ENCODE results near the gene ALPL. TPM values are rescaled to one million over a fixed set of nuclear protein-coding genes. Genes with fewer than 3 reads are reported as not detected.

Gene ALPL
- total and polyA plus RNA-seq, 9 of the 15 experiments (the other 6 are each of a cell fraction or from before 2014, with no cell fraction given): 0.04 to 0.38 (median 0.18) TPM; not detected in 4

GRCh38 chr1:21532496-21532895 lies 23.3 kb downstream of the ALPL start:
- intact Hi-C loops (cut with micrococcal nuclease): no loop called here
- H3K79me2 ChIP-seq (ENCODE audit: control insufficient read depth, insufficient read depth, low read length): no peaks in the 10 kb centered on the region
- H3K36me3 ChIP-seq (ENCODE audit: control insufficient read depth, insufficient read depth, low read length): no peaks in the 10 kb centered on the region
- TF ChIP-seq SP1 (CRISPR knock-in tag; IDR thresholded peaks at IDR 0.05): no peak
- no peak for TF ChIP-seq MYBL2 (IDR thresholded peaks at IDR 0.05; ENCODE audit: low read depth)
- 0 out of 2 replicates have a peak, but pooled peaks have one; percentile 34 for TF ChIP-seq MYBL2 (CRISPR knock-in tag; IDR thresholded peaks at IDR 0.05; ENCODE audit: borderline replicate concordance)
- no peaks in the 10 kb centered on the region for H3K9me1 ChIP-seq (ENCODE audit: control insufficient read depth, insufficient read depth, low read length)
- H3K9ac ChIP-seq (ENCODE audit: insufficient read depth in 1 of 2, low read depth in 2 of 2, low read length in 2 of 2): no peak overlapping the region
- H3K4me3 ChIP-seq: no peak overlapping the region
- FAIRE-seq (no peak), DNase-seq (ENCODE audit: extremely low read depth in 1 of 4, low spot score in 3 of 4) (no peak), ATAC-seq (no peak)
- peaks cover 0 to 5% of the 10 kb centered on the region in 2 experiments; a peak in 3 of 5 replicates for H3K4me1 ChIP-seq (replicated peaks in 1 of 2; ENCODE audit: control insufficient read depth in 2 of 2, insufficient read depth in 2 of 2, low read length in 2 of 2)
- H3K27ac ChIP-seq (ENCODE audit: extremely low read depth, low read depth, low read length): no peak overlapping the region
- ChIA-PET CTCF (ENCODE audit: low intra/inter-chr PET ratio) (no interaction called here), POLR2A (interaction anchor here (0.6 to 1.6 kb wide), 8 partner anchors 8 to 181 kb away, joined by 3 to 4 read pairs (median 3); no protein-coding TSS in a partner anchor)
- 0 out of 2 replicates have a peak, but pooled peaks cover 5% of the 10 kb centered on the region for H4K20me1 ChIP-seq (replicated peaks; ENCODE audit: control insufficient read depth, insufficient read depth, low read length)
- H2AFZ ChIP-seq (ENCODE audit: low read depth, low read length): no peak overlapping the region
- H3K4me2 ChIP-seq (ENCODE audit: insufficient read depth, low read length): no peak overlapping the region
- no TSS peak for BruUV-seq (replicated peaks)
- in situ Hi-C loops (cut with MboI): no loop called here
- 6% methylated on average over 3 of the region's 3 CpGs for WGBS (ENCODE audit: insufficient coverage, low coverage, missing lambda C conversion rate)
- peaks cover 35 to 41% of the 10 kb centered on the region in 2 experiments for H3K27me3 ChIP-seq (ENCODE audit: control insufficient read depth in 2 of 2, insufficient read depth in 2 of 2, low read length in 2 of 2)
- no peaks in the 10 kb centered on the region for H3K9me3 ChIP-seq (replicated peaks; ENCODE audit: control insufficient read depth, insufficient read depth, low read depth, low read length)

DNA sequence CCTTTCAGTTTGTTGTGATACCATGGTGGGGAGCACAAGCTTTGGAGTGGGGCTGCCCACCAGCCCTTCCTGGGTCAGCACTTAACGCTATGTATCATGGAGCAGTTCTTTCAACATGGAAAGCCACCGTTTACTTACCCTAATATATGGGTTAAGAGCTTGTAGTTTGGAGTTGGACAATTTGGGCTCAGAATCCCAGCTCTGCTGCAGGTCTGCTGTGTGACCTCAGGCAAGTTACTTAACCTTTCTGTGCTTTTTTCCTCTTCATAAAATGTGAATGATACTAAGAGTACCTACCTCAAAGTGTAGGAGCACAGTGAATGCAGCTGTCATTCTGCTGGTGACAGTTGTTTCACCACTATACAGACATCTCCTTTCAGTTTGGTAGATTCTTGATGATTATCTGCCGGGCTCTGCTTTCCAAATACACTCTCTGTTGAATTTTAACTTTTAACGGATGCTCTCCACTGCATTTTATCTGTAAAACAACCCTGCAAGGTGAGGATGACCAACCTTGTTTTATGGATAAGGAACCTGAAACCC lies 23.8 kb downstream of the ALPL start:
- intact Hi-C loops (cut with micrococcal nuclease): no loop called here
- no peak overlapping the region for H2AFZ ChIP-seq (ENCODE audit: low read depth, low read length)
- 0 out of 2 replicates have a peak, but pooled peaks cover 5% of the 10 kb centered on the region for H4K20me1 ChIP-seq (replicated peaks; ENCODE audit: control insufficient read depth, insufficient read depth, low read length)
- ChIA-PET POLR2A (interaction anchor here (0.7 to 1.6 kb wide), 7 partner anchors 8 to 33 kb away, joined by 3 to 4 read pairs (median 3); no protein-coding TSS in a partner anchor), CTCF (ENCODE audit: low intra/inter-chr PET ratio) (interaction anchor here (0.6 to 2.3 kb wide), 2 partner anchors 126 to 162 kb away, joined by 3 to 28 read pairs; no protein-coding TSS in a partner anchor)
- WGBS (ENCODE audit: insufficient coverage, low coverage, missing lambda C conversion rate): 17% methylated on average over 4 of the region's 4 CpGs
- ATAC-seq (no peak), DNase-seq (ENCODE audit: extremely low read depth in 1 of 4, low spot score in 3 of 4) (no peak), FAIRE-seq (no peak)
- H3K9ac ChIP-seq (ENCODE audit: insufficient read depth in 1 of 2, low read depth in 2 of 2, low read length in 2 of 2): no peak overlapping the region
- H3K9me1 ChIP-seq (ENCODE audit: control insufficient read depth, insufficient read depth, low read length): no peaks in the 10 kb centered on the region
- in situ Hi-C loops (cut with MboI): no loop called here
- no TSS peak for BruUV-seq (replicated peaks)
- no peak overlapping the region for H3K4me3 ChIP-seq
- H3K9me3 ChIP-seq (replicated peaks; ENCODE audit: control insufficient read depth, insufficient read depth, low read depth, low read length): no peaks in the 10 kb centered on the region
- H3K27me3 ChIP-seq (ENCODE audit: control insufficient read depth in 2 of 2, insufficient read depth in 2 of 2, low read length in 2 of 2): peaks cover 38 to 44% of the 10 kb centered on the region in 2 experiments
- no peaks in the 10 kb centered on the region for H3K36me3 ChIP-seq (ENCODE audit: control insufficient read depth, insufficient read depth, low read length)
- H3K4me1 ChIP-seq (replicated peaks in 1 of 2; ENCODE audit: control insufficient read depth in 2 of 2, insufficient read depth in 2 of 2, low read length in 2 of 2): peaks cover 0 to 7% of the 10 kb centered on the region in 2 experiments; a peak in 3 of 5 replicates
- no peaks in the 10 kb centered on the region for H3K79me2 ChIP-seq (ENCODE audit: control insufficient read depth, insufficient read depth, low read length)
- H3K27ac ChIP-seq (ENCODE audit: extremely low read depth, low read depth, low read length): no peak overlapping the region
- H3K4me2 ChIP-seq (ENCODE audit: insufficient read depth, low read length): no peak overlapping the region
- TF ChIP-seq NR2C2 (CRISPR knock-in tag; IDR thresholded peaks at IDR 0.05) (no peak), NR2C2 (tag; IDR thresholded peaks at IDR 0.05) (no peak), MAFG (tag; conservative IDR thresholded peaks at IDR 0.05) (no peak), ADNP (tag; IDR thresholded peaks at IDR 0.05) (peak; percentile 51; the same call in 1 of the 2 replicates), MYBL2 (IDR thresholded peaks at IDR 0.05; ENCODE audit: low read depth) (no peak), MYBL2 (CRISPR knock-in tag; IDR thresholded peaks at IDR 0.05; ENCODE audit: borderline replicate concordance) (0 out of 2 replicates have a peak, but pooled peaks have one; percentile 1), LCOR (CRISPR knock-in tag; IDR thresholded peaks at IDR 0.05) (no peak), SUPT5H (IDR thresholded peaks at IDR 0.05) (no peak), HDAC2 (IDR thresholded peaks at IDR 0.05) (no peak), ZBTB1 (CRISPR knock-in tag; IDR thresholded peaks at IDR 0.05; ENCODE audit: borderline replicate concordance, low read depth) (no peak), POLR2A (conservative IDR thresholded peaks at IDR 0.05) (no peak)
- TF ChIP-seq, protein P1, sequence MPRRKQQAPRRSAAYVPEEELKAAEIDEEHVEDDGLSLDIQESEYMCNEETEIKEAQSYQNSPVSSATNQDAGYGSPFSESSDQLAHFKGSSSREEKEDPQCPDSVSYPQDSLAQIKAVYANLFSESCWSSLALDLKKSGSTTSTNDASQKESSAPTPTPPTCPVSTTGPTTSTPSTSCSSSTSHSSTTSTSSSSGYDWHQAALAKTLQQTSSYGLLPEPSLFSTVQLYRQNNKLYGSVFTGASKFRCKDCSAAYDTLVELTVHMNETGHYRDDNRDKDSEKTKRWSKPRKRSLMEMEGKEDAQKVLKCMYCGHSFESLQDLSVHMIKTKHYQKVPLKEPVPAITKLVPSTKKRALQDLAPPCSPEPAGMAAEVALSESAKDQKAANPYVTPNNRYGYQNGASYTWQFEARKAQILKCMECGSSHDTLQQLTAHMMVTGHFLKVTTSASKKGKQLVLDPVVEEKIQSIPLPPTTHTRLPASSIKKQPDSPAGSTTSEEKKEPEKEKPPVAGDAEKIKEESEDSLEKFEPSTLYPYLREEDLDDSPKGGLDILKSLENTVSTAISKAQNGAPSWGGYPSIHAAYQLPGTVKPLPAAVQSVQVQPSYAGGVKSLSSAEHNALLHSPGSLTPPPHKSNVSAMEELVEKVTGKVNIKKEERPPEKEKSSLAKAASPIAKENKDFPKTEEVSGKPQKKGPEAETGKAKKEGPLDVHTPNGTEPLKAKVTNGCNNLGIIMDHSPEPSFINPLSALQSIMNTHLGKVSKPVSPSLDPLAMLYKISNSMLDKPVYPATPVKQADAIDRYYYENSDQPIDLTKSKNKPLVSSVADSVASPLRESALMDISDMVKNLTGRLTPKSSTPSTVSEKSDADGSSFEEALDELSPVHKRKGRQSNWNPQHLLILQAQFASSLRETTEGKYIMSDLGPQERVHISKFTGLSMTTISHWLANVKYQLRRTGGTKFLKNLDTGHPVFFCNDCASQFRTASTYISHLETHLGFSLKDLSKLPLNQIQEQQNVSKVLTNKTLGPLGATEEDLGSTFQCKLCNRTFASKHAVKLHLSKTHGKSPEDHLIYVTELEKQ (CRISPR knock-in tag; IDR thresholded peaks at IDR 0.05): no peak
